Mesenchymal stem cell (in vitro differentiated cells and primary cell): ENCODE measurements around the gene RANBP1.

ENCODE experiments used
- DNase-seq: peaks from one replicate; pipeline ENCODE4 v3.0.0-alpha.2; 2013
- H2AFZ ChIP-seq: one replicate; pipeline ENCODE4 v1.6.1; 2013; ENCODE audit warnings: low read depth, mild to moderate bottlenecking, control low read depth, inconsistent platforms, low read length, moderate library complexity
- H2AK5ac ChIP-seq: 2 replicates; pipeline ENCODE4 v1.6.1; 2013; ENCODE audit warnings: low read length, moderate library complexity, mild to moderate bottlenecking, inconsistent platforms; ENCODE audit not compliant: severe bottlenecking
- H2BK120ac ChIP-seq: one replicate; pipeline ENCODE4 v1.6.1; 2013; ENCODE audit warnings: low read depth, mild to moderate bottlenecking, inconsistent platforms, low read length, moderate library complexity
- H2BK12ac ChIP-seq, 2 experiments: one replicate each; pipeline ENCODE4 v1.6.1; 2013; ENCODE audit warnings: inconsistent platforms in 2 of 2, low read length in 2 of 2, mild to moderate bottlenecking in 2 of 2, moderate library complexity in 2 of 2, control low read depth in 1 of 2
- H2BK15ac ChIP-seq: one replicate; pipeline ENCODE4 v1.6.1; 2013; ENCODE audit warnings: mild to moderate bottlenecking, low read depth, inconsistent platforms; ENCODE audit not compliant: poor library complexity, severe bottlenecking
- H2BK5ac ChIP-seq: 2 replicates; pipeline ENCODE4 v1.6.1; 2013; ENCODE audit warnings: low read depth, mild to moderate bottlenecking, low read length, control low read depth, inconsistent platforms; ENCODE audit not compliant: poor library complexity, severe bottlenecking
- H3K14ac ChIP-seq, 2 experiments: one replicate each; pipeline ENCODE4 v1.6.1; 2013; ENCODE audit warnings: inconsistent platforms in 2 of 2, low read length in 2 of 2, control low read depth in 1 of 2, mild to moderate bottlenecking in 1 of 2, moderate library complexity in 1 of 2
- H3K18ac ChIP-seq, 2 experiments: one replicate each; pipeline ENCODE4 v1.6.1; 2013; ENCODE audit warnings: inconsistent platforms in 2 of 2, low read length in 2 of 2, control low read depth in 1 of 2, low read depth in 1 of 2, mild to moderate bottlenecking in 1 of 2
- H3K23ac ChIP-seq, 2 experiments: one replicate each; pipeline ENCODE4 v1.6.1; 2013; ENCODE audit warnings: inconsistent platforms in 2 of 2, low read length in 2 of 2, mild to moderate bottlenecking in 2 of 2, moderate library complexity in 2 of 2, control low read depth in 1 of 2
- H3K27ac ChIP-seq: 2 replicates; pipeline ENCODE4 v1.5.1; 2013; ENCODE audit warnings: mild to moderate bottlenecking, moderate library complexity, low read length, control low read depth, inconsistent platforms; ENCODE audit not compliant: poor library complexity, severe bottlenecking
- H3K27me3 ChIP-seq, 2 experiments: 2 replicates each; pipeline versions ENCODE4 v1.6.1 to v1.7.0; 2013; ENCODE audit warnings: low read length in 2 of 2, mild to moderate bottlenecking in 2 of 2, moderate library complexity in 2 of 2, control low read depth in 1 of 2, inconsistent platforms in 1 of 2; ENCODE audit not compliant: control insufficient read depth in 1 of 2, insufficient read depth in 1 of 2
- H3K36me3 ChIP-seq, 2 experiments: 2 replicates each; pipeline versions ENCODE4 v1.6.1 to v1.7.0; 2013; ENCODE audit warnings: low read length in 2 of 2, control low read depth in 1 of 2, inconsistent platforms in 1 of 2, low read depth in 1 of 2, mild to moderate bottlenecking in 1 of 2; ENCODE audit not compliant: insufficient read depth in 2 of 2, control insufficient read depth in 1 of 2
- H3K4ac ChIP-seq, 2 experiments: one replicate each; pipeline ENCODE4 v1.6.1; 2013; ENCODE audit warnings: inconsistent platforms in 2 of 2, low read length in 2 of 2, mild to moderate bottlenecking in 2 of 2, moderate library complexity in 2 of 2, control low read depth in 1 of 2, low read depth in 1 of 2
- H3K4me1 ChIP-seq: 2 replicates; pipeline ENCODE4 v1.6.1; 2013; ENCODE audit warnings: low read depth, low read length, control low read depth; ENCODE audit not compliant: control insufficient read depth, insufficient read depth
- H3K4me2 ChIP-seq: 2 replicates; pipeline ENCODE4 v1.6.1; 2013; ENCODE audit warnings: low read length, mild to moderate bottlenecking, inconsistent platforms; ENCODE audit not compliant: poor library complexity, severe bottlenecking
- H3K4me3 ChIP-seq, 2 experiments: 2 replicates each; pipeline versions ENCODE4 v1.5.1 to v1.7.0; 2013; ENCODE audit warnings: low read length in 2 of 2, mild to moderate bottlenecking in 2 of 2, control low read depth in 1 of 2, low read depth in 1 of 2; ENCODE audit not compliant: insufficient read depth in 1 of 2
- H3K79me1 ChIP-seq: replicated peaks from 2 replicates; pipeline ENCODE4 v1.6.1; 2013; ENCODE audit warnings: mild to moderate bottlenecking, control low read depth, low read length, inconsistent platforms; ENCODE audit not compliant: poor library complexity, severe bottlenecking
- H3K9ac ChIP-seq: 2 replicates; pipeline ENCODE4 v1.7.0; 2013; ENCODE audit warnings: mild to moderate bottlenecking, low read length, moderate library complexity
- H3K9me3 ChIP-seq: 2 replicates; pipeline ENCODE4 v1.7.0; 2013; ENCODE audit warnings: mild to moderate bottlenecking, low read length; ENCODE audit not compliant: control insufficient read depth
- H4K8ac ChIP-seq: one replicate; pipeline ENCODE4 v1.6.1; 2013; ENCODE audit warnings: inconsistent platforms, mild to moderate bottlenecking, low read length, moderate library complexity
- H4K91ac ChIP-seq: one replicate; pipeline ENCODE4 v1.6.1; 2013; ENCODE audit warnings: mild to moderate bottlenecking, low read length, inconsistent platforms
- WGBS: methylation state at CpG from one replicate; pipeline ENCODE4 v1.1.7; 2013; ENCODE audit warnings: mixed read lengths; 5-methylcytosine and 5-hydroxymethylcytosine counted together

RANBP1 gene

DNA sequence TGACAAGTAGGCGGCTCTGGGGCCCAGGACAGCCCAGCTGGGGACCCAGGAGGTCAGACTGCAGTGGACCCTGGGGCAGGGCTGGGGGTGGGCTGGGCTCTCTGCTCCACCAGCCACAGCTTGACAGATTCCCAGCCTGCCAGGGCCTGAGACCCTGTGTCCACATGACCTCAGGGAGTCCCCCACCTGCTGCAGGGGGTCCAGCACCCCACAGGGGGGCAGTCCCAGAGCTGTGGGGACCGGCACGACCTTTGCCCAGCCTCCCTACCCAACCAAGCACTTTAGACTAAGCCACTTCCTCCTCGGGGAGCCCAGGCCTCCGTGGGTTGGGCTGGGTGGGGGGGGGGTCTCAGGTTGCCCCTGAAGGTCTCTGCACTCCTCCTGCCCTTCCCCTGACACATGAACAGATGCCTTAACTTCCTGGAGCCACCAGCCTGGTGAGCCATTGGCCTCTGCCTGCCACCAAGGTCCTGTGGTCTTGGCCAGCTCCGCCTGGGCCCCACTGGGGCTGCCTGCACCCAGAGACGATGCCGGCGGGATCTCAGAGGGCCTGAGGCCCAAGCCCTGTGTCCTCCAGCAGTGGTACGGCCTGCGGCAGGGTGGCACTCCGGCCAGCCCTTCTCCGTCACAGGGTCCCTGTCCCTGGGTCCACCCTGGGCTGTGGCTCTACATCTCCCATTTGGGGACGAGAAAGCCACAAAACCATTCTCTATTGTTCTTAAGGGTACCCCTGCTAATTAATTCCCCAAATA is 31.5 kb downstream of the RANBP1 start:
- Histone ChIP-seq H2BK120ac (no peak overlapping the region), H3K27ac (no peak overlapping the region)
- WGBS: 89% methylated on average over 11 of the region's 14 CpGs

DNA sequence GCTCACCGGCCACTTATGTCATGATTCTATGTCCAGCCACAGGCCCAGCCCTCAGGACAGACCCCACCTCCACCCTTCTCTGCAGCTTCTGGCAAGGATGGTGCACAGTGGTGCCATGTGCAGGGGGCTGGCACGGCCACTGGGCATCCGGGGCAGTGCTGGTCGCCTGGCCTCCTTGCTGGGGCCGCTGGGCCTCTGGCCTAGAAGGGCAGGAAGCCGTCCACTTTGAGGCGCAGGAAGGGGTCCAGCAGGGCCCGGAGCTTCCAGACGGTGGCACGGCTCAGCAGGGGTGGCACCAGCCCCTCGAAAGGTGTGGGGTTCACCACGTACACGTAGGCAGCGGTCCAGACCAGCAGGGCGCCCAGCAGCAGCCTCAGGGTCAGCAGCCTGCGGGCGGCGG is 32.5 kb downstream of the RANBP1 start:
- 92% methylated on average over 16 of the region's 18 CpGs for WGBS
- Histone ChIP-seq H3K4me2 (no peak overlapping the region), H2BK120ac (no peak overlapping the region), H3K4me1 (peaks cover 22% of the 10 kb centered on the region), H3K9ac (no peak overlapping the region), H3K79me1 (peaks cover 23% of the 10 kb centered on the region), H3K14ac (no peak overlapping the region), H3K27me3 (peaks cover 0 to 6% of the 10 kb centered on the region in 2 experiments), H3K27ac (no peak overlapping the region), H4K8ac (no peak overlapping the region), H2BK15ac (no peak overlapping the region), H3K36me3 (peaks cover 8 to 50% of the 10 kb centered on the region in 2 experiments), H3K18ac (no peak overlapping the region), H2AFZ (no peak overlapping the region), H2BK5ac (no peak overlapping the region), H2AK5ac (no peak overlapping the region), H3K23ac (no peak overlapping the region), H2BK12ac (no peak overlapping the region), H3K9me3 (no peaks in the 10 kb centered on the region), H4K91ac (no peak overlapping the region), H3K4ac (no peak overlapping the region), H3K4me3 (no peak overlapping the region)
- no peak for DNase-seq

More for the DNA sequence above, 31.5 kb downstream of the RANBP1 start:
- Histone ChIP-seq H3K23ac (no peak overlapping the region), H3K27me3 (peaks cover 0 to 1% of the 10 kb centered on the region in 2 experiments), H2BK15ac (no peak overlapping the region), H3K18ac (no peak overlapping the region), H3K4me3 (no peak overlapping the region), H2AK5ac (no peak overlapping the region), H3K4me1 (peaks cover 28% of the 10 kb centered on the region), H2BK12ac (no peak overlapping the region), H4K8ac (no peak overlapping the region), H3K9me3 (no peaks in the 10 kb centered on the region), H3K36me3 (peaks cover 8 to 60% of the 10 kb centered on the region in 2 experiments), H2BK5ac (no peak overlapping the region), H4K91ac (no peak overlapping the region), H3K79me1 (peaks cover 28% of the 10 kb centered on the region), H3K9ac (no peak overlapping the region), H3K4me2 (no peak overlapping the region), H3K14ac (no peak overlapping the region), H3K4ac (no peak overlapping the region), H2AFZ (no peak overlapping the region)
- no peak for DNase-seq

DNA sequence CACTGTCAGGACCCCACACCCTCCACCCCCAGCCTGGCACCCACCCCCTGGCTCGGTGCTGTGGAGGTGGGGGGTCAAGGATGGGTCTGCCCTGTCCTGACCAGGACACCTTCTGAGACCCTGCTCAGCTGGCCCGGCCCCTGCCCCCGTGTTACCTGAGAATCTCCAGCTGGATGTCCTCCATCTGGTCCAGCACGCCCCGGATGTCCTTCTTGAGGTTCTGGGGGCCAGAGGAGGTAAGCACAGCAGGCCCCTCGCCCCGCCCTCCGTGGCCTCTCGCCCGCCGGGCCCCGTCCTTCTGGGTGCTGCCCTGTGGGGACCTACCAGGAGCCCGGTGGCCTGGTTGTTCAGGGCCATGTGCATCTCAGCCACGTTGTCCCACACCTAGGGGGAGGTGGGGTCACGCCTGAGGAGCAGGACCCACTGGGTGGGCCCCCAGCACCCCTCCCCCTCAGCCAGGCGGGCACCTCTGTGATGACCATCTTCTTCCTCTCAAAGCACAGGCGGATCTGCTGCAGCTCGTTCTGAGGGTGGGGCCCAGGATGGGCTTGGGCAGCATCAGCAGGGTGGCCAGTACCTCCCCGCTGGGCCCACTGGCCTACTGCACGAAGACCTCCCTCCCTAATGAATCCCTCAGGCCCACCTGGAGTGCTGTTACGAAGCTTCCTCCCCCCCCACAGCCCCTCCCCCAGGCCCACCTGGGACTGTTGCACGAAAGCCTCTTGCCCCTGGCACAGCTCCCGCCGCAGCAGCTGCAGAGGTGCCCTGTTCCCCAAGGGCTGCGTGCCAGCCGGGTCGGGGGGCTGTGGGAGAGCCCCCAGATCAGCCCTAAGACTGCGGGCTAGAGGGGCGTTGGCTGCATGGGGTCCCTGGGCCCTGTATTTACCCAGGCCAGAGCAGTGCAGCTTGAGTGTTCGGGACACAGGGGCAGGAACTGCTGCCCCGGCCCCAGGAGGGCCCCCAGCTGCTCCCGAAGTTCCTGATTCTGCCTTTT is 33.6 kb downstream of the RANBP1 start:
- peaks cover 4 to 39% of the 10 kb centered on the region in 2 experiments for H3K36me3 ChIP-seq
- no peak overlapping the region for H3K14ac ChIP-seq
- no peak overlapping the region for H3K4ac ChIP-seq
- H3K18ac ChIP-seq: no peak overlapping the region
- H3K79me1 ChIP-seq: peaks cover 19% of the 10 kb centered on the region
- H3K4me3 ChIP-seq: no peak overlapping the region
- DNase-seq: no peak
- no peak overlapping the region for H3K4me2 ChIP-seq
- H3K9me3 ChIP-seq: no peaks in the 10 kb centered on the region
- no peak overlapping the region for H2AFZ ChIP-seq
- H3K27me3 ChIP-seq: peaks cover 0 to 16% of the 10 kb centered on the region in 2 experiments
- no peak overlapping the region for H3K23ac ChIP-seq
- H3K9ac ChIP-seq: no peak overlapping the region
- H4K91ac ChIP-seq: no peak overlapping the region
- H3K4me1 ChIP-seq: peaks cover 23% of the 10 kb centered on the region
- WGBS: 95% methylated on average over 30 of the region's 32 CpGs
- no peak overlapping the region for H2BK5ac ChIP-seq
- H4K8ac ChIP-seq: no peak overlapping the region
- no peak overlapping the region for H2BK12ac ChIP-seq
- no peak overlapping the region for H3K27ac ChIP-seq
- no peak overlapping the region for H2BK120ac ChIP-seq
- no peak overlapping the region for H2BK15ac ChIP-seq
- no peak overlapping the region for H2AK5ac ChIP-seq
